GM23248 (cell line): ENCODE results near the gene DIP2A.
"Not testable (repeated sequence)": the region's sequence is repeated elsewhere in the genome, so short reads cannot be mapped to it uniquely, and the experiment has no call there.

Source experiments
- EZH2 ChIP-seq: fragments of 200-600 bp; sonication (generic); IDR thresholded peaks from 2 replicates; pipeline ENCODE4 v1.6.1; 2018; ENCODE audit warnings: antibody characterized with exemption, mild to moderate bottlenecking; ENCODE audit not compliant: insufficient read depth, poor library complexity, severe bottlenecking
- EZH2phosphoT487 ChIP-seq: fragments of 200-600 bp; sonication (generic); IDR thresholded peaks from 2 replicates; pipeline ENCODE4 v1.6.1; 2018; ENCODE audit warnings: antibody characterized with exemption, moderate library complexity, mild to moderate bottlenecking, low read depth; ENCODE audit not compliant: insufficient read depth

- not testable (repeated sequence) for TF ChIP-seq EZH2, EZH2phosphoT487
These were observed 6.5 kb downstream of the DIP2A start for GRCh38 chr21:46465153-46465552.
